ENCODE measurements around the gene EMD. TPM values are rescaled to one million over a fixed set of nuclear protein-coding genes. Genes with fewer than 3 reads are reported as not detected.

Gene EMD
- total RNA-seq, 1 experiment from 2014 or later = 107 TPM

GRCh38 chrX:154408659-154409221 lies 29.6 kb downstream of the EMD start:
- H3K36me3 Mint-ChIP-seq (ENCODE audit: insufficient read depth, unreplicated experiment) = peaks cover 3% of the 10 kb centered on the region
- no TSS peak for BruUV-seq (replicated peaks)
- CTCF ChIA-PET = interaction anchor here (1.1 to 1.9 kb wide), 2 partner anchors 35 to 119 kb away, joined by 8 to 9 read pairs; no protein-coding TSS in a partner anchor

GRCh38 chrX:154409222-154409871 lies 30.3 kb downstream of the EMD start, which contains the start of gene DNASE1L1:
Gene DNASE1L1, minus strand, starts transcription at chrX:154409254. Its CDS starts 3,686 bp downstream, at chrX:154405568.
- no TSS peak for BruUV-seq (replicated peaks)
- peak within 1 kb of the TSS; percentile 66 for H3K27ac Mint-ChIP-seq (ENCODE audit: low read depth, unreplicated experiment)
- H3K4me3 Mint-ChIP-seq (ENCODE audit: unreplicated experiment) = peak within 1 kb of the TSS; percentile 63
- intact Hi-C loops (cut with micrococcal nuclease) = loop anchor here (5.0 kb wide), 1 partner anchor 33 kb away; the partner anchor contains the start of gene FAM50A
- ChIA-PET POLR2A (interaction anchor here (0.9 to 7.7 kb wide), 5 partner anchors 11 to 106 kb away, joined by 4 to 100 read pairs (median 7); partner anchors contain the start of genes ATP6AP1, RPL10 and SLC10A3), CTCF (interaction anchor here (0.6 to 1.9 kb wide), 4 partner anchors 10 to 118 kb away, joined by 3 to 9 read pairs (median 6); no protein-coding TSS in a partner anchor)
- peaks cover 4% of the 10 kb centered on the region for H3K36me3 Mint-ChIP-seq (ENCODE audit: insufficient read depth, unreplicated experiment)
- H3K9me3 Mint-ChIP-seq (ENCODE audit: unreplicated experiment) = no peaks in the 10 kb centered on the region
- TF ChIP-seq CTCF (IDR thresholded peaks at IDR 0.05; ENCODE audit: unreplicated experiment) = no peak
- H3K4me1 Mint-ChIP-seq (ENCODE audit: insufficient read depth, unreplicated experiment) = peaks cover 14% of the 10 kb centered on the region
- H3K27me3 Mint-ChIP-seq (ENCODE audit: insufficient read depth, unreplicated experiment) = peaks cover 12% of the 10 kb centered on the region
- peak; percentile 89 for DNase-seq (ENCODE audit: unreplicated experiment)

More at GRCh38 chrX:154408659-154409221, 29.6 kb downstream of the EMD start:
- intact Hi-C loops (cut with micrococcal nuclease) = loop anchor here (5.0 kb wide), 1 partner anchor 34 kb away; the partner anchor contains the start of gene FAM50A
- Mint-ChIP-seq H3K27ac (ENCODE audit: low read depth, unreplicated experiment) (peak overlapping the region; percentile 66), H3K4me1 (ENCODE audit: insufficient read depth, unreplicated experiment) (peaks cover 14% of the 10 kb centered on the region), H3K9me3 (ENCODE audit: unreplicated experiment) (no peaks in the 10 kb centered on the region), H3K27me3 (ENCODE audit: insufficient read depth, unreplicated experiment) (peaks cover 12% of the 10 kb centered on the region), H3K4me3 (ENCODE audit: unreplicated experiment) (peak overlapping the region; percentile 63)
- POLR2A ChIA-PET = interaction anchor here (1.2 to 7.7 kb wide), 3 partner anchors 11 to 106 kb away, joined by 5 to 100 read pairs (median 31); partner anchors contain the start of genes ATP6AP1 and RPL10
- no peak for DNase-seq (ENCODE audit: unreplicated experiment)
- TF ChIP-seq CTCF (IDR thresholded peaks at IDR 0.05; ENCODE audit: unreplicated experiment) = no peak

- peak overlapping the region; percentile 51 for H3K27ac Mint-ChIP-seq (ENCODE audit: low read depth, unreplicated experiment)
Observed at GRCh38 chrX:154411981-154412340, 32.9 kb downstream of the EMD start.

More at GRCh38 chrX:154411981-154412340, 32.9 kb downstream of the EMD start:
- BruUV-seq (replicated peaks) = no TSS peak
- POLR2A ChIA-PET = interaction anchor here (0.7 to 7.7 kb wide), 17 partner anchors 9 to 814 kb away, joined by 3 to 100 read pairs (median 4); partner anchors contain the start of genes ATP6AP1, FAM3A, FAM50A and FLNA
- peak; percentile 56 for DNase-seq (ENCODE audit: unreplicated experiment)
- Mint-ChIP-seq H3K36me3 (ENCODE audit: insufficient read depth, unreplicated experiment) (peaks cover 4% of the 10 kb centered on the region), H3K4me3 (ENCODE audit: unreplicated experiment) (peak overlapping the region; percentile 83), H3K27me3 (ENCODE audit: insufficient read depth, unreplicated experiment) (peaks cover 25% of the 10 kb centered on the region), H3K4me1 (ENCODE audit: insufficient read depth, unreplicated experiment) (peaks cover 14% of the 10 kb centered on the region), H3K9me3 (ENCODE audit: unreplicated experiment) (no peaks in the 10 kb centered on the region)
- intact Hi-C loops (cut with micrococcal nuclease) = no loop called here
- CTCF ChIA-PET = interaction anchor here (0.9 kb wide), 1 partner anchor 12 kb away, joined by 3 read pairs; no protein-coding TSS in a partner anchor
- TF ChIP-seq CTCF (IDR thresholded peaks at IDR 0.05; ENCODE audit: unreplicated experiment) = no peak

Measured in MCF 10A (cell line).